NT2/D1 (cell line): ENCODE data around the gene EXOC2.

Source experiments
- DNase-seq: peaks from one replicate; pipeline ENCODE4 v3.0.0-alpha.2; 2011; ENCODE audit warnings: low read depth, low spot score
- H3K27me3 ChIP-seq: 2 replicates; pipeline ENCODE4 v1.6.0; 2011; ENCODE audit warnings: mild to moderate bottlenecking; ENCODE audit not compliant: insufficient read length, insufficient read depth
- H3K36me3 ChIP-seq: 2 replicates; pipeline ENCODE4 v1.6.1; 2011; ENCODE audit warnings: mild to moderate bottlenecking, low read length, mixed read lengths; ENCODE audit not compliant: insufficient read depth, insufficient read length
- H3K4me1 ChIP-seq: 2 replicates; pipeline ENCODE4 v1.5.1; 2011; ENCODE audit not compliant: insufficient read depth, insufficient read length
- H3K4me3 ChIP-seq: 2 replicates; pipeline ENCODE4 v1.5.1; 2011; ENCODE audit warnings: low read depth; ENCODE audit not compliant: insufficient read length
- H3K9ac ChIP-seq: 2 replicates; pipeline ENCODE4 v1.6.0; 2011; ENCODE audit warnings: low read depth; ENCODE audit not compliant: insufficient read length
- H3K9me3 ChIP-seq: 2 replicates; pipeline ENCODE4 v1.5.1; 2011; ENCODE audit warnings: mild to moderate bottlenecking, low read length; ENCODE audit not compliant: insufficient read depth
- SUZ12 ChIP-seq: IDR thresholded peaks from 2 replicates; pipeline ENCODE4 v1.6.1; 2011; ENCODE audit not compliant: insufficient read length, insufficient read depth; ENCODE audit errors: extremely low read depth
- YY1 ChIP-seq: IDR thresholded peaks from 2 replicates; pipeline ENCODE4 v1.6.1; 2011; ENCODE audit not compliant: insufficient read length, insufficient read depth
- ZNF274 ChIP-seq: IDR thresholded peaks from 2 replicates; pipeline ENCODE4 v1.6.1; 2011; ENCODE audit warnings: mild to moderate bottlenecking, low read depth, low read length

Gene EXOC2

DNA sequence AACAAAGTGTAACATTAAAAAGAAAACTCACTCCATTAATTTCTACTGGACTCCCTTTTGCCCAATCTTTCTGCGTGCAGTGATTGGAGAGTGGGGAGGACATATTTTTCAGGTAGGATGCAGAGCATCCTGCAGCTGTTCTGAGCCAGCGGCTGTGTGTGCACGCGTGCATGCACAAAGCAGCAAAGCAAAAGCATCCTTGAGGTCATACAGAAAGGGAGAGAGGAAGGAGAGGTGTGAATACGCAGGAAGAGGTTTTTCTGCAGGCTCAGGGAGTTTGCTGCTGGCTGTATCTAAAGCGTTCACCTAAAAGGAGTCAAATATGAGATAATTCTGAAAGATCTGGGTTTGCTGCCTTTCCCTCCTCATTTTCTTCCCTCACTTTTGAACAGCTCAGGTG is 144.4 kb downstream of the EXOC2 start:
- DNase-seq: no peak
- Histone ChIP-seq H3K4me3 (no peak overlapping the region), H3K27me3 (no peaks in the 10 kb centered on the region), H3K9me3 (no peaks in the 10 kb centered on the region), H3K4me1 (peaks cover 5% of the 10 kb centered on the region), H3K9ac (no peak overlapping the region), H3K36me3 (peaks cover 23% of the 10 kb centered on the region)
- TF ChIP-seq YY1 (no peak), SUZ12 (no peak), ZNF274 (no peak)

DNA sequence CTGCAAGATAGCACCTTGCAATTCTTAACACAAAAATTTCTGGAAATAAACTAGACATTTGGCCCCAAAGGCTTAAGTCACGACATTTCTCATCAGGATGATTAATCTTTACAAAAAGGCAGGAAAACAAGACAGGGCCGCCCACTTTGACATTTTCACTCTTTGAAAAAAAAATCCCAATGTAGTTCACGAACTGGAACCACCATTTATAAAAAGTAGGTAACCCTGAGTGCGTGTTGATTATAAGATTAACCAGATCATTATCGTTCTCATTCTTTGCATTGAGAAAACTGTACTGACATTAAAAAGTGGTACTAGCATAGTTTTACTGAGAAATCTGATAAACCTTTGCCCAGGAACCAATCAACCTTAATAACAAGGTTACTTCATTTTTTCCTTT is 144.8 kb downstream of the EXOC2 start:
- Histone ChIP-seq H3K4me3 (no peak overlapping the region), H3K9me3 (no peaks in the 10 kb centered on the region), H3K4me1 (peaks cover 5% of the 10 kb centered on the region), H3K9ac (no peak overlapping the region), H3K36me3 (peaks cover 22% of the 10 kb centered on the region), H3K27me3 (no peaks in the 10 kb centered on the region)
- no peak for TF ChIP-seq ZNF274
- no peak for TF ChIP-seq SUZ12
- TF ChIP-seq YY1: no peak
- no peak for DNase-seq

- Histone ChIP-seq H3K4me1 (no peaks in the 10 kb centered on the region), H3K4me3 (no peak overlapping the region), H3K36me3 (peaks cover 18% of the 10 kb centered on the region), H3K9me3 (no peaks in the 10 kb centered on the region), H3K27me3 (no peaks in the 10 kb centered on the region), H3K9ac (no peak overlapping the region)
- TF ChIP-seq ZNF274 (no peak), SUZ12 (no peak), YY1 (no peak)
- DNase-seq: no peak
Observed at GRCh38 chr6:540490-540889, 152.4 kb downstream of the EXOC2 start.

DNA sequence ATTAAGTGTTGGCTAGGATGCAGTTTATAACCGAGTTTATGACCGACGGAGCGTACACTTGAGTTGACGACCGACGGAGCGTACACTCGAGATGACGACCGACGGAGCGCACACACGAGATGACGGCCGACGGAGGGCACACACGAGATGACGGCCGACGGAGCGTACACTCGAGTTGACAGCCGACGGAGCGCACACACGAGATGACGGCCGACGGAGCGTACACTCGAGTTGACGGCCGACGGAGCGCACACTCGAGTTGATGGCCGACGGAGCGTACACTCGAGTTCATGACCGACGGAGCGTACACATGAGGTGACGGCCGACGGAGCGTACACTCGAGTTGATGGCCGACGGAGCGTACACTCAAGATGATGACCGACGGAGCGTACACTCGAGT is 155.8 kb downstream of the EXOC2 start:
- no peaks in the 10 kb centered on the region for H3K4me1 ChIP-seq
- H3K27me3 ChIP-seq: no peaks in the 10 kb centered on the region
- TF ChIP-seq SUZ12: no peak
- no peak for TF ChIP-seq YY1
- TF ChIP-seq ZNF274: no peak
- no peak overlapping the region for H3K4me3 ChIP-seq
- peaks cover 5% of the 10 kb centered on the region for H3K36me3 ChIP-seq
- no peak overlapping the region for H3K9ac ChIP-seq
- no peak for DNase-seq
- H3K9me3 ChIP-seq: no peaks in the 10 kb centered on the region

DNA sequence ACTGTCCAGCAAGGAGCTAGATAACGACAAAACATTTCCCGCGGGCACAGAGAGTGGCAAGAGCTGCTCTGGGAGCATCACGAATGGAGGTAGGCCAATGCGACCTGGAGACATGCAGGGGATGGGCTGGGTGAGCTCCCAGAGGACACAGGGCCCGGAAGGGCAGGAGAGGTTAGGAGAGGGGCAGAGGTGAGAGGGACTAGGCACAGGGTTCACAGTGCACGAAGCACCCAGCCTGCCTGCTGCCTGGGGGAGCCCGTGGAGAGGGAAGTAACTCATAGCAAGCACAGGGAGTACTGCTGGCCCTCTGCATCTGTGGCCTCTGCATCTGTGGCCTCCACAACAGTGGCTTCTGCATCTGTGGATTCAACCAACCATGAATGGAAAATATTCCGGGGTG is 162.5 kb downstream of the EXOC2 start:
- no peaks in the 10 kb centered on the region for H3K27me3 ChIP-seq
- no peaks in the 10 kb centered on the region for H3K9me3 ChIP-seq
- DNase-seq: no peak
- H3K4me3 ChIP-seq: no peak overlapping the region
- H3K4me1 ChIP-seq: no peaks in the 10 kb centered on the region
- peaks cover 7% of the 10 kb centered on the region for H3K36me3 ChIP-seq
- TF ChIP-seq SUZ12 (no peak), ZNF274 (no peak), YY1 (no peak)
- H3K9ac ChIP-seq: no peak overlapping the region

- Histone ChIP-seq H3K4me1 (no peaks in the 10 kb centered on the region), H3K9me3 (no peaks in the 10 kb centered on the region), H3K4me3 (no peak overlapping the region), H3K27me3 (no peaks in the 10 kb centered on the region), H3K36me3 (peaks cover 7% of the 10 kb centered on the region), H3K9ac (no peak overlapping the region)
- no peak for DNase-seq
- TF ChIP-seq YY1 (no peak), ZNF274 (no peak), SUZ12 (no peak)
Observed at GRCh38 chr6:528989-529388, 163.9 kb downstream of the EXOC2 start.

DNA sequence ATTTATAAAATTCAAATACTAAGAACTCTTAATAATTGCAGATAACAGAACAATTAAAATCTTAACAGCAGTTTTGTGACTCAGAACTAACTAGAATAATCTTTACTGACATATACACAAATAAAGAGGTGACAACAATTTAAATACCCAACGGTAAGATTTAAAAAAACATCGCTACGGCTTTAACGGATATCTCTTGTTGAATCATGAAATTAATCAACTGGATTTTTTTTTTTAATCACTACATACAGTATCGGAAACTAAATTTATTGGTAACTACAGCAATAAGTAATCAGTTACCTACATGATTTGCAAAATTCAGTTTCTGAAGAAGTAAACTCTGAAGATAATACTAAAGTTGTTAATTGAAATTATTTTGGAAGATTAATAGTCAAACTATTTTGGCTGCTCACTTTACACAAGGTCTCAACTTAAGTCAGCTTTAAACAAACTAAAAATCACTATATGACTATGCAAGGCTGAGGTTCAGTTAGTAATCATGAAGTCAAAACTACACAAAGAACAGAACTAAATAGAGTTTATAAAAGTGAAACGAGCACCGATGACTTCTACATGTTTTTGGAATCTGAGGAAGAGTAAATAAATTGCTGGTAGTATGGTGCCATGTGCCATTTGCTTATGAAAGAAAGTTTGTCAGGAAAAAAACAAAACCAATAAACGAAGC is 164.8 kb downstream of the EXOC2 start:
- H3K27me3 ChIP-seq: no peaks in the 10 kb centered on the region
- TF ChIP-seq YY1: no peak
- TF ChIP-seq SUZ12: no peak
- no peak for TF ChIP-seq ZNF274
- no peaks in the 10 kb centered on the region for H3K9me3 ChIP-seq
- H3K36me3 ChIP-seq: peaks cover 7% of the 10 kb centered on the region
- H3K4me1 ChIP-seq: no peaks in the 10 kb centered on the region
- H3K4me3 ChIP-seq: no peak overlapping the region
- DNase-seq: no peak
- no peak overlapping the region for H3K9ac ChIP-seq

- H3K4me1 ChIP-seq: no peaks in the 10 kb centered on the region
Observed at GRCh38 chr6:524803-525202, 168.1 kb downstream of the EXOC2 start.

More at GRCh38 chr6:524803-525202, 168.1 kb downstream of the EXOC2 start:
- TF ChIP-seq SUZ12: no peak
- TF ChIP-seq YY1: no peak
- TF ChIP-seq ZNF274: no peak
- peaks cover 6% of the 10 kb centered on the region; the same call in 1 of the 2 replicates for H3K9me3 ChIP-seq
- H3K4me3 ChIP-seq: no peak overlapping the region
- H3K36me3 ChIP-seq: peaks cover 12% of the 10 kb centered on the region
- H3K27me3 ChIP-seq: no peaks in the 10 kb centered on the region
- no peak for DNase-seq
- H3K9ac ChIP-seq: no peak overlapping the region
